LoVo (cell line): Measurements from ENCODE around the gene CFAP99.
"Not testable (repeated sequence)": the region's sequence is repeated elsewhere in the genome, so short reads cannot be mapped to it uniquely, and the experiment has no call there.

Experiments
- DNase-seq: peaks from one replicate; pipeline ENCODE4 v3.0.0-alpha.2; 2016; ENCODE audit warnings: low spot score

The CFAP99 gene

DNA sequence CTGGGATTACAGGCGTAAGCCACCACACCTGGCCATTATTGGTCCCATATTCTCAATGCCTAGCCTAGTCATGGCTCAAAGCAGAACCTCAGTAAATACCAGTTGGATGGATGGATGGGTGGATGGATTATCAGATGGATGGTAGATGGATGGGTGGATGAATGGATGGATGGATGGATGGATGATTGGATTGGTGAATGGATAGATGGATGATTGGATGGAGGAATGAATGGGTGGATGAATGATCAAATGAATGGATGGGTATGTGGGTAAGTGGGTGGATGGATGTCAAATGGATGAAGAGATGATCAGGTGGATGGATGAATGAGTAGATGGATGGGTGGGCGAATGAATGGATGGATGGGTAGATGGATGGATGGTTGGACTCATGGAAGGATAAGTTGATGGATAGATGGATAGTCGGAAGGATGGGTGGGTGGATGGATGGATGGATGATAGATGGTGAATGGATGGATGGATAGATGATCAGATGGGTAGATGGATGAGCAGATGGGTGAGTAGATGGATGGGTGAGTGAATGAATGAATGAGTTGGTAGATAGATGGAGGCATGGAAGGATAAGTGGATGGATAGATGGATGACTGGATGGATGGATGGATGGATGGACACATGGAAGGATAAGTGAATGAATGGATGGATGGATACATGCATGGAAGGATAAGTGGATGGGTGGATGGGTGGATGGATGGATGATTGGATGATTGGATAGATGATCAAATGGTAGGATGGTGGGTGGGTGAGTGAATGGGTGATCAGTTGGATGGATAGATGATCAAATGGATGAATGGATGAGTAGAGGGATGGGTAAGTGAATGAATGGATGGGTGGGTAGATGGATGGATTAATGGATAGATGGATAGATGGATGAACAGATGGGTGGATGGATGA, 28.2 kb downstream of the CFAP99 start:
- DNase-seq: no peak

DNA sequence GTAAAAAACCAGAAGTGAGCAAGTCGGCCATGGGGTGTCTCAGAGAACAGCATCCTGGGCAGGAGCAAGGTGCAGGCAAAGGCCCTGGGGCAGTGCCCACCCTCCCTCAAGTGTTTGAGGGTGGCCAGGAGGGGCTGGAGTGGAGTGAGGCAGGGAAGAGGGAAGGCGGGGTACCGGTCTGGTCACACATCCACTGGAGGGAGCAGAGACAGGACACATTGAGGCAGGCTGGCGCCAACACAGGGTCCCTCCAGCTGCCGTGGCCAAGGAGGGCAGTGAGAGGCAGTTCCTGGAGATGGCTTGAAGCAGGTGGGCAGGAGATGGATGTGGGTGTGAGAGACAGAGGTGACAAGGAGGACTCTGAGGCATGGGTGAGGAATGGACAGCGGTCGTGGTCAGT, 29.8 kb downstream of the CFAP99 start:
- no peak for DNase-seq

DNA sequence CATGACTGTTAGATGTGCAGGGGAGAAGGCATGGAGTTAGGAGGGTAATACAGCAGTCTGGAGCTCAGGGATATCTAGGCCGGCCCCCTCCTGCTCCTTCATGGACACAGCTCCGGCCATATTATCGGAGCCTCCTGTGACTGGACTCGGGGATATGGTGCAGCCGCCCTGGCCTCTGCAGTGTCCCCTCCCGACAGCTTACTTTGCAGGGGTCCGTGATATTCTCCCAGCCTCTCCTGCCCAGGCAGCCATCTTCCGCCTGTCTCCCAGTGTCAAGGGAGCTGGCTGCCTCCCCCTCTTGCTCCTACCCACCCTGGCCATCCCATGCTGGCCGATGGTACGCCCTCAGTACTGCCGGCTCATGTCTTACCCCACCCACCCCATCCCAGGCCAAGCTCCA, 30.3 kb downstream of the CFAP99 start:
- no peak for DNase-seq

DNA sequence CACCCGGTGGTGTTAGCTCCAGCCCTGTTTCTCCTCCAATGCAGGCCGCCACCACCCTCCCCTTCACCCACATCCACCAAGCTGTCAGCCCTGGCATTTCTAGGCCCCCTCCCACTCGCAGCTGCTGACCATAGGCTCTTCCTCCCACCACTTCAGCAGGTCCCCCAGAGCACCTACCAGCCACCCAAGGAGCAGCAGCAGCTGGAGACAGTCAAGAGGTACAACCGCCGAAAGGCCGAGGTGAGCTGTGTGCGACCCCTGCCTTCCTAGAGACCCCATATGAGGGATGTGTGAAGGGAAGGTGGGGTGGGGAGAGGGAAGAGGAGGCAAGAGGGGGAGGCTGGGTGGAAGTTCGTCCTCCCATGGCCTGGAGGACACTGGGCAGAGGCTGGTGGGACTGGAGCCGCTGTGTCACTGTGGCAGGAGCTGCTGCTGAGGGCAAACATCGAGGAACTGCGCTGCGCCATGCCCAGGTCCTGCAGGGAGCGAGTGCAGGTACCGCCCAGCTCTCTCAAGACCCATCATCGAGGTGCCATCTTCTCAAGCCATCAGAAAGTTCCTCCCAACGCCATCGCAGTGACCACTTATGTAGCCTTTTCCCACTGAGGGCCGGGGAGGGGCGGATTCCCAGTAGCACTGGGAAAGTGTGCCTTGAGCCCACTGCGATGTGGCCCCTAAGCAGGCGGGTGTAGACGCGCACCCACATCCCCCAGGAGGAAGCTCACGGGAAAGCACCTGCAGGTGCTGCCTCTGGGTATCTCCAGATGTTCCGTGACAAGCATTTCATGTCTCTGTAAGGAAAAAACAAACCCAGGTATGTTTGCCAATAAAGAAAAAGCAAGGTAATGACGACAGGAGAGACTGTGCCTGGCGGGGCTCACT, 31.0 kb downstream of the CFAP99 start:
- no peak for DNase-seq

DNA sequence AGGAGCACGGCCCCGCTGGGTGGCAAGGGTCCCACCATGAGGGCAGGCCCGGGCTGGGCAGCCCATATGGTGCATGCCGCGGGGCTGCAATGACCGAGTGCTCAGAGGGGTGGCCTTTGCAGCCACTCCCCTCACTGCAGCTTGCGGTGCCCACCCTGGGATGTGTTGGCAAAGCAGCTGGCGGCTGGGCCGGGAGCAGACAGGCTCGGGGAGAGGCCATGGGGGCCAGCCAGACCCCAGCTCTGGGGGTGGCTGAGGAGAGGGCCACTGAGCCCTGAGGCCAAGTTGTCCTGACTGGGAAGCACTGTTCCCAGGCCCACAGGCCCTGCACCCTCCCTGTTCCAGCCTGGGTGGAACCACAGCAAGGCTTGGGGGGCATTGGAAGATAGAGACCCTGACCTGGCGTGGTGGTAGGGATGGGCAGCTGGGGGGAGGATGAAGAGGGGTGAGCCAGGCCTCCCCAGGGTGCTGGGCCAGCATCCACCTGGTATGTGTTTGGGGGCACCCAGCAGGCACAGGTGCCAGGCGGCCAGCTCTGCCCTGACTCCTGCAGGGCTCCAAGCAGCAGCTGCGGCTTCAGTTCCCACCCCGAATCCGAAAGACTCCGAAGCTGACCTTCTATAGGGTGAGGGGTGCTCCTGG, 31.8 kb downstream of the CFAP99 start:
- no peak for DNase-seq

DNA sequence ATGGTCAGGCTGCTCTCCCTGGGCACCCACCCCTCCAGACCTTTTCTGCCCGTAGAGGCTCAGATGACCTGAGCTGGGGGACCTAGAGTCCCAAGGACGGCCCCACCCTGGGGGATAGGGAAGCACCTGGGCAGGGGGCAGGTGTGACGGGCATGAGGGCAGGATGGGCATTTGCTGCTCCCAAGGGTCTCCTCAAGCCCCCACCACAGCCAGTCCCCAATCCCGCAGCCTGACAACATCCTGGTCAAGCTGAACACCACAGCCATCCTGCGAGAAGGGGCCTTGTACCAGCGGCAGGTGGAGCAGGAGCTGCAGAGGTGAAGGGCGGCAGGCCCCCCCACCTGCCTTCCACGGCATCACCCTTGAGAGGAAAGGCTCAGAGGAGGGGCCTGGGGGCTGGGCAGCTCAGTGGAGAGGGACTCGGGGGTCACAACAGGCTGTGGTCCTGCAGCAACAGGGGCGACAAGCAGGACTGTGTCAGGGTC, 32.3 kb downstream of the CFAP99 start:
- no peak for DNase-seq

DNA sequence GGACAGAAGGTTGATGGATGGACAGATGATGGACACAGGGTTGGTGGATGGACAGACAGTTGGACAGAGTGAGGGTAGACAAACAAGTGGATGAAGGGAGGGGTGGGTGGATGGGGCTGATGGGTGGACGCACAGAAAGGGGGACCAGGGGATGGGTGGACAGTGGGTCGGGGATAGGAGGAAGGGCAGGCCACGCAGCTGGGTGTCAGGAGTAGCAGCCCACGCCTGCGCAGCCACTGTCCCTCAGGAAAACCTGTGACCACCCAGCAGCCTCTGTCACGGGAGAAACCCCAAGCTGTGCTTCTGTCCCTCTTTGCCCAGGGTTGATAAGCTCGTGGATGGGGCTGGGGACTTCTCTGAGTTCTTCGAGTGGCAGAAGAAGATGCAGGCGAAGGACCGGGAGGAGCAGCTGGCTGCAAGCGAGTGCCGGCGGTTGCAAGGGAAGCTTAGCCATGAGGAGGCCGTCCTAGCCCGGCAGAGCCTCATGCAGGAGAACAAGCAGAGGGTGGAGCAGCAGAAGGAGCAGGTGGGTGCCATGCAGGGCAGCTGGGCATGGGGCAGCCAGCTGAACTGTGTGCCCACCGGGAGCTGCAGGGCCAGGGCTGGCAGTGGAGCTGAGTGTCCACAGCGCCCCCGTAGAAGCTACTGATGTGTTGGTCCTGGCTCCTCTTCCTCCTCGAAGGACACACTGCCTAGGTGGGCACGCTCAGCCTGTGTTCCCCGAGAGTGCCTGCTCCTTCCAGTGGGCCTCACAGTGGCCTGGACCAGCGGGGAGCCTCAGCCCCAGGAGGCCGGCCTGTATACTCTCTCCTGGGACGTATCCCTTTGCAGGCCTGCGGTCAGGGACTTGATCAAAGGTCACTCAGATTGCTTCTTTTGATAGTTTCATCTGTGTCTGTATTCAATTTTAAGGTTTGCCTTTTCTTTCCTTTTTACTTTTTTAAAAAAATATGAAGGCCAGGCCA, 33.3 kb downstream of the CFAP99 start:
- DNase-seq: no peak

DNA sequence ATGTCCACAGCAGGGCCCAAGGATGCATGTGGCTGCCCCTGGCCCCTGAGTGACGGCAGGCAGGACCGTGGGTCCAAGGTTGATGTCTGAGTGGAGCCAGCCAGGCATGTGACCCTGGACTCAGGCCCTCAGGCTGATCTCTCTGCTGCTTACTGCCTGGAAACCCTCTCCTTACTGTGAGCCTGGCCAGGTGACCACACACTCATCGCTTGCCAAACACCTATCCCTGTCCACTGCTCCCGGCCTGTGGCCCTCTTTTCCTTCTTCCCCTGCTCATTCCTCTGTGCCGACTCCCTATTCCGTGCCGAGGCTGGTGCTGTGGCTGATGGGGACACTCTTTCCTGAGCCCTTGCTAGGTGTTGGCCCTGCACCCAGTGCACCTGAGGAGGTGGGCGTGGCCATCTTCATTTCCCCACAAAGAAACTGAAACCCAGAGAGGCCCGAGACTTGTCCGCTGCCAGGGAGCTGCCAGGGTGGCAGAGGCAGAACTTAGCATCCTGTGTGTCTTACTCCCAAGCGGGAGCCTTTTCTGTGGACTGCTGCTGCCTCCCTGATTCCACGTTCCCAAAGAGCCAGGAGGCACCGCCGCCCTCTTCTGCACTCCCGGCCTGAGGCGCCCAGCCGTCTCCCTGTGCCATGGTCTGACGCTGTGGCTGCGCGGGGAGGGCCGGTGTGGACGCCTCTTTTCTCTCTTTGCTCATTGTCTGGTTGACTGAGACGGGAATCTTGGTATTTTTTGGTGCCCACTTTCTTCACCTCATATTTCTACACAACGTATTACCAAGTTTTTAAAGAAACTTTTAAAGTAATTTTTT, 38.9 kb downstream of the CFAP99 start:
- DNase-seq: no peak

DNA sequence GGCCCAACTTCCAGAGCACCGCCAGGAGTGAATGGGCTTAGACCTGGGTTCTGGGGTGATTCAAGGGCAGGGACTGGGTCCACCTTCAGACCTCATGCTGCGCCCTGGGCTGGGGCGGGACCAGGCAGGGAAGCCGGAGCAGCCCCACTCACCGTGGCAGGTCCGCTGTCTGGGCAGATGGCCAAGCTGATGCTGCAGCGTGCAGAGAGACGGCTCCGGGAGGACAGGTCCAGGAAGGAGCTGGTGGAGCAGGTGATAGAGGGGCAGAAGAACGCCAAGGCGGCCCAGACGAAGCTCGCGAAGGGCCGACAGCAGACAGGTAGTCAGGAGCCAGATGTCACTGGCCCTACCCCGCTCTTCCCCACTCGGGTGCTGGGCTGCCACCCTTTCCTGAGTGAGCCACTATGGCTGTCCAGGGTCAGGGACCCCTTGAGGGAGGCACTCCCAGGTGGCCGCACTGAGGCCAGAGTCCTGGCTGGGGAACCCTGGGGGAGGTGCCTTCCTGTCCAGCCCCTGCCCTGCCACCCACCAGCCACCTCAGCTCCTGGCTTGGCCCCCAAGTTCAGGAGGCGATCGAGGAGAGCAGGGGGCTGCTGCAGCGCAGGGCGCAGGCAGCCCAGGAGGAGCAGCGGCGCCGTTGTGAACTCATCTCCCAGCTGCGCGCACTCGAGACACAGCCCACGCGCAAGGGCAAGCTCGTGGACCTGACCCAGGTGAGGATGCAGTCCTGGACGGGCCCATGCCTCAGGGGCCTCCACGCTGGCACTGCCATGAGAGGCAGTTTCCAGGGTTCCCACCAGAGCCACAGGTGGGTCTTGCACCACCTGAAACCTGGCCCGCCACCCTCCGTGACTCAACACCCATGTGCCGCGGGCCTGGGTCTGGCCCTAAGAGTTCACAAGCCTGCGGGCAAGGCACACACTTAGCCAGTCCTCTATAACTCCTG, 40.1 kb downstream of the CFAP99 start:
- no peak for DNase-seq

DNA sequence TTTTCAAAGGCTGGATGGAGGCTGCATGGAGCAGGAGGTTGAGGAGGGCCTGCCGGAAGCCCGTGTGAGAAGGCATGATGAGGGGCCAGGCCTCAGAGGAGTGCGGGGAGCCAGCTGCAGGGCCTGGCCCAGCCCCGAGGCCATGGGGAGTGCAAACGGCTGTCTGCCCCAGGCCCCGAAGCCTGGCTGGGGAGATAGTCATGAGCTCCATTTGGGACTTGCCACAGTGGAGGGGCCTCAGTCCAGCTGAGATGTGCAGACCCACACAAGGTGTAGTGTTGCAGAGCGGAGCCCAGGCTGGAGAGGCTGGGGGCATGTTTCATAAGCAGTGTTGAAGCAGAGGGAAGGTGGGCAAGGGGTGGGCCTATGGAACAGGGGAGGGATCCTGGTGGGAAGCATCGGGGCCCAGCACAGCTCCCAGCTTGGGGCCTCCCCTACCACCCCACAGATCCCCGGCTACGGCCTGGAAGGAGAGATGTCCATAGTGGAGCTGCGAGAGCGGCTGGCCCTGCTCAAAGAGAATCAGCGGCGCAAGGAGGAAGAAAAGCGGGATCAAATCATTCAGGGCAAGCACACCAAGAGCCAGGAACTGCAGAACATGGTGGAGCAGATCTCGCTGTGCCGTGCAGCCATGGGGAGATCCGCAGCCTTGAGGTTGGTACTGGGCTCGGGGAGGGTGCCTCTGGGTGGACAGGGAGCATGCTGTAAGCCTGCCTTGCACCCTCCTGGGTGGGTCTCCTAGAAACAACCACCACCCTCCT, 41.0 kb downstream of the CFAP99 start:
- DNase-seq: no peak

DNA sequence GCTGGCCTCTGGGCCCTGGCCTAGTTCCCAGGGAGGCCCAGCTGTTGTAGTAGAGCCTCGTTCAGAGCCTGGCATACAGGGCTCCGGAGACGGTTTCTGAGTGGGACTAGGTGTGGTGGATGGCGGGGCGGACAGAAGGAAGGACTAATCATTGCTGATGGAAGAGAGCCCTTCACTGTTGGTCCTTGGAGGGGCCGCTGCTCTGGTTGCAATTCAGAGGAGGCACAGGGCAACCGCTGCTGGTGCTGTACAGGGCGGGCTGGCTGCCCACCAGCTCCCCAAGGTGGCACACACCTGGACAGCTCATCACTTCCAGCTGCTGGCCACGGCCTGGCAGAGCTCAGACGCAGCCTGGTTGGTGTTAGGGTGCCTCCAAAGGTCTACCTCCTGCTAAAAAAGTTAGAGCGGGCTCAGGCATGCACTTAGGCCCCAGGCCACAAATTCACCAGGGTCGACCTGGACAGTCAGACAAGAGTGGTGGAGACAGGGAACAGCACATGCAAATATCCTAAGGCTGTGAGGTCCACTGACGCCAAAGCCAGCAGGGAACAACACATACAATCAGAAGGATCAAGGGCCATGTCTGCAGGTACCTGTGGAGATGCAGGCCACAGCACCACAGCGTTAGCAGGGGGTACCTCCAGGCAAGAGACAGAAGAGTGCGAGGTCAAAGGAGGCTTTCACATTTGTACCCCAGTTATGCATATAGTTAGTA, 42.6 kb downstream of the CFAP99 start:
- DNase-seq: no peak

DNA sequence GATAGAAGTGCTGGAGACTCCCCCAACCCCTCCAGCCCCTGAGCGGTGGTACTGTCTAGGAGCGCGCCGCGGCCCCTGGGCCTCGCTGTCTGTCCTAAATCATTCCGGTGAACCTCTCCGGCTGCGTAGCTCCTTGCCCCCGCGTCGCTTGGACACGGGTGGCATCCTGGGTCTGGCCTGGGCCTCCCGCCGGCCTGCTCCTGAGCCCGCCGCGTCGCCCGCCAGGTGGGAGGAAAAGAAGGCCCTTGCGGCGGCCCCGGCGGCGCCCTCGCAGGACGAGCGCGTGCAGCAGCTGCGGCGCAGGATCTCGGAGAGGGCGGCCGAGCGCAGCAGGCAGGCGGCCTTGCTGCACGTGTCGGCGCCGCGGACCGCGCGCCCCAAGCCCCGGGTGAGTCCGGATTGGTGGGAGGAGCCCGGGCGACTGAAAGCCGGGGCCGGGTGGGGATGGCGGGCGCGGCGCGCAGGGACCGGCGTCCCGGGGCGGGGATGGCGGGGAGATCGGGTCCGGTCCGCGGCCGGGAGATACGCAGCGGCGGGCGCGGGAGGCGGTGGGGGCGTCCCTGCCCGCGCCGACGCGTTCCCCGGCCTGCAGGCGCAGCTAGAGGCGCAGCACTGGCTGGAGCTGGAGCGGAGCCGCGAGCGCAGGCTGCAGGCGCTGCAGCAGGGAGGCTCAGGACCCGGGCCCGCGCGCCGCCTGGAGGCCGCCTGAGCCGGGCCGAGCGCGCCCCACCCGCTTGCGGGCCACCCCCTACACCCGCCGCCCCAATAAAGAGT, 43.6 kb downstream of the CFAP99 start:
- DNase-seq: peak; percentile 61

DNA sequence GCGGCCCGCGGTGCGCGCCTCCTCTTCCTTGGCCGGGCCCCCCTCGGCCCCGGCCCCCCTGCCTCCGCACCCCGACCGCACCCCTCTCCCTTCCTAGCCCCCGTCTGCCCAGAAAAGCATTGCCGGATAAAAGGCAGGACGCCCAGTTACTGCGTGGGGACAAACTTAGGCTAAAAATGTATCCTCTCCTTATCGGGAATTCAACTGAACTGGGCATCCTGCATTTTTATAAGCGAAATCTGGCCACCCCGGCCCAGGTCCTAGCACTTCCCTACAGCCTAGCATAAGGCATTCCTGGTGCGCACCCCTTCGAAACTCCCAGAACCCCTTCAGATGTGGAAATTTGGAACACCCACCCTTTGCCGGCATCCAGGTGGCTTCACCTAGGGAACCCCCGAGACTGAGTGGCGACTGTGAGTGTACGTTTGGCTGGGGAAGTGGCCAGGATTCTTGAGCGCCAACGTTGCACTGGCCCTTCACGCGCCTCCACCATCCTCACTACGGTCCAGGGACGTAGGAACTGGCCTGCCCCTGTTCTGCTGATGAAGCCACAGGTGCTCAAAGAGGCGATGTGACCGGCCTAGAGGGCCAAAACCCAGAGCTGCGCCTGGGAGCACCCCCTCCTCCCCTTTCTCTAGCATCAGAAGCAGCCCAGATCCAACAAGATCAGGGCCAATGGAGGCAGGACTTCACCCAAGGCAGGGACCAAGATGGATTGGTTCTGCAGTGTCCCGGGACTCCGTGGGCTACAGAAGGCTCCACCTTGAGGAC, 44.4 kb downstream of the CFAP99 start:
- no peak for DNase-seq

DNA sequence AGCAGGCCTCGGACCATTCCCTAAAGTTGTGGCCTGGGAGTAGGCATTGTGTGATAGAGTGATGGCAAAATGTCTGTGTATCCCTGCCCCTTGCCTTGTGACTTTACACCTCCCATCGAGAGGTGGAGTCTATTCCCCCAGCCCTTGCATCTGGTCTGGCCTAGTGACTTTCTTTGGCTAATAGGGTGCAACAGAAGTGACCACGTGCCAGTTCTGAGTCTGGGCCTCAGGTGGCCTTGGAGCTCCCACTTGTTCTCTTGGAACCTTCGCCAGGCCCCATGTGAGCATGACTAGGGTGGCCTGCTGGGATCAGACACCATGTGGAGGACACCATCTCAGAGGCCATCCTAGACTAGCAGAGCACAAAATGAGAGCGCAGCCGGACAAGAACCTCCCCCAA, 46.3 kb downstream of the CFAP99 start:
- no peak for DNase-seq

DNA sequence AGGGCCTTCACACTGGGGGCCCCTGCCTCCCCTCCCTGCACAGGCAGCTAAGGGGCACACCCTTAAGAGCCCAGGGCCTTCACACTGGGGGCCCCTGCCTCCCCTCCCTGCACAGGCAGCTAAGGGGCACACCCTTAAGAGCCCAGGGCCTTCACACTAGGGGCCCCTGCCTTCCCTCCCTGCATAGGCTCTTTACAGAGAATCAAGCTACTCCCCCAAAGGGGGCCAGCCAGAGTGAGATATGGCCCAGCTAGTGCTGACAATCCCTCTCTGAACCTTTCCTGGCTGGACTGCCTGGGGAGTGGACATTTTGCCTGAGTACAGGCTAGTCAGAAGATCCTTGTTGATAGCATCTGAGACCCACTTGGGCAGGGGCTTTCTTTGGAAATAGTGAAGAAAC, 46.8 kb downstream of the CFAP99 start:
- not testable (repeated sequence) for DNase-seq
